Skeletal muscle tissue (tissue), 4 donors: ENCODE data around the gene TGDS. TPM values are rescaled to one million over a fixed set of nuclear protein-coding genes. Genes with fewer than 3 reads are reported as not detected.

Experiments
- H3K27ac ChIP-seq: one replicate; pipeline ENCODE4 v1.7.0; 2013; ENCODE audit warnings: mild to moderate bottlenecking, low read depth, low read length, inconsistent platforms
- H3K27me3 ChIP-seq, 3 donors: one replicate each; pipeline ENCODE4 v1.7.0; 2013; ENCODE audit warnings: low read length in 3 of 3; ENCODE audit not compliant: control insufficient read depth in 3 of 3, insufficient read depth in 3 of 3
- H3K36me3 ChIP-seq, 3 donors: one replicate each; pipeline ENCODE4 v1.7.0; 2013; ENCODE audit warnings: low read length in 3 of 3; ENCODE audit not compliant: control insufficient read depth in 3 of 3, insufficient read depth in 3 of 3
- H3K4me1 ChIP-seq, 3 donors: one replicate each; pipeline ENCODE4 v1.7.0; 2013; ENCODE audit warnings: low read length in 3 of 3, mild to moderate bottlenecking in 3 of 3; ENCODE audit not compliant: control insufficient read depth in 3 of 3, insufficient read depth in 3 of 3
- H3K4me3 ChIP-seq, 3 donors: one replicate each; pipeline ENCODE4 v1.7.0; 2013; ENCODE audit warnings: low read length in 3 of 3
- H3K9ac ChIP-seq, 3 donors: one replicate each; pipeline ENCODE4 v1.7.0; 2013; ENCODE audit warnings: low read length in 3 of 3, mild to moderate bottlenecking in 3 of 3, moderate library complexity in 2 of 3, low read depth in 1 of 3
- H3K9me3 ChIP-seq, 3 donors: one replicate each; pipeline ENCODE4 v1.7.0; 2013; ENCODE audit warnings: low read length in 3 of 3; ENCODE audit not compliant: control insufficient read depth in 3 of 3
- total RNA-seq: library from RNA; depleted of rRNA; stranded (reverse); fragments of >200 nt; gene quantifications from one replicate; pipeline ENCODE4 v1.2.3, GENCODE V29; 2014
- donor health status: Osteomylitis.

TGDS gene
- total RNA-seq, 1 donor from 2014 or later: 12.0 TPM

GRCh38 chr13:94557684-94558235 lies 38.2 kb downstream of the TGDS start:
- Histone ChIP-seq H3K4me1 (no peaks in the 10 kb centered on the region), H3K27me3 (no peaks in the 10 kb centered on the region), H3K4me3 (no peak overlapping the region), H3K36me3 (no peaks in the 10 kb centered on the region), H3K27ac (no peak overlapping the region), H3K9ac (no peak overlapping the region), H3K9me3 (no peaks in the 10 kb centered on the region)

- Histone ChIP-seq H3K27me3 (no peaks in the 10 kb centered on the region), H3K4me1 (no peaks in the 10 kb centered on the region), H3K9me3 (no peaks in the 10 kb centered on the region), H3K4me3 (no peak overlapping the region), H3K36me3 (no peaks in the 10 kb centered on the region), H3K9ac (no peak overlapping the region), H3K27ac (no peak overlapping the region)
Observed at GRCh38 chr13:94556621-94557020, 39.3 kb downstream of the TGDS start.

- Histone ChIP-seq H3K9me3 (no peaks in the 10 kb centered on the region), H3K9ac (no peak overlapping the region), H3K27ac (no peak overlapping the region), H3K4me1 (no peaks in the 10 kb centered on the region), H3K36me3 (no peaks in the 10 kb centered on the region), H3K27me3 (no peaks in the 10 kb centered on the region), H3K4me3 (no peak overlapping the region)
Observed at GRCh38 chr13:94556041-94556440, 39.9 kb downstream of the TGDS start.

- no peaks in the 10 kb centered on the region for H3K36me3 ChIP-seq
- no peak overlapping the region for H3K9ac ChIP-seq
- peaks cover under 1 to 6% (median 6%) of the 10 kb centered on the region in 3 donors for H3K4me1 ChIP-seq
- no peaks in the 10 kb centered on the region for H3K27me3 ChIP-seq
- H3K27ac ChIP-seq: no peak overlapping the region
- H3K9me3 ChIP-seq: no peaks in the 10 kb centered on the region
- no peak overlapping the region for H3K4me3 ChIP-seq
Observed at GRCh38 chr13:94553766-94554165, 42.2 kb downstream of the TGDS start.

- no peak overlapping the region for H3K4me3 ChIP-seq
- no peaks in the 10 kb centered on the region for H3K9me3 ChIP-seq
- no peak overlapping the region for H3K9ac ChIP-seq
- H3K36me3 ChIP-seq: no peaks in the 10 kb centered on the region
- H3K27ac ChIP-seq: no peak overlapping the region
- no peaks in the 10 kb centered on the region for H3K27me3 ChIP-seq
- peaks cover 4 to 6% (median 6%) of the 10 kb centered on the region in 3 donors for H3K4me1 ChIP-seq
Observed at GRCh38 chr13:94552095-94552494, 43.9 kb downstream of the TGDS start.

GRCh38 chr13:94550062-94550738 lies 45.8 kb downstream of the TGDS start:
- Histone ChIP-seq H3K36me3 (no peaks in the 10 kb centered on the region), H3K4me3 (peak overlapping the region; percentile 83 to 94 (median 84)), H3K4me1 (peaks cover 4 to 6% (median 6%) of the 10 kb centered on the region in 3 donors), H3K9me3 (no peaks in the 10 kb centered on the region), H3K27me3 (no peaks in the 10 kb centered on the region), H3K27ac (peak overlapping the region; percentile 85), H3K9ac (peak overlapping the region; percentile 71 to 94 (median 87))

GRCh38 chr13:94549232-94550061 lies 46.5 kb downstream of the TGDS start:
- H3K9me3 ChIP-seq: no peaks in the 10 kb centered on the region
- H3K36me3 ChIP-seq: no peaks in the 10 kb centered on the region
- peaks cover 4 to 6% (median 6%) of the 10 kb centered on the region in 3 donors for H3K4me1 ChIP-seq
- H3K27me3 ChIP-seq: no peaks in the 10 kb centered on the region
- peak overlapping the region; percentile 85 for H3K27ac ChIP-seq
- peak overlapping the region; percentile 83 to 94 (median 84) for H3K4me3 ChIP-seq
- peak overlapping the region; percentile 79 to 94 (median 87) for H3K9ac ChIP-seq

GRCh38 chr13:94548821-94549231 lies 47.1 kb downstream of the TGDS start:
- Histone ChIP-seq H3K4me1 (peaks cover 4 to 6% (median 6%) of the 10 kb centered on the region in 3 donors), H3K9ac (peak overlapping the region; percentile 79 to 94 (median 87)), H3K27ac (peak overlapping the region; percentile 85)

GRCh38 chr13:94548382-94548781 lies 47.6 kb downstream of the TGDS start:
- Histone ChIP-seq H3K27me3 (no peaks in the 10 kb centered on the region), H3K9ac (peak overlapping the region; percentile 79 to 94 (median 87)), H3K36me3 (no peaks in the 10 kb centered on the region), H3K27ac (peak overlapping the region; percentile 85), H3K4me1 (peaks cover 4 to 6% (median 6%) of the 10 kb centered on the region in 3 donors), H3K9me3 (no peaks in the 10 kb centered on the region), H3K4me3 (peak overlapping the region; percentile 83 to 94 (median 84))

More at GRCh38 chr13:94548821-94549231, 47.1 kb downstream of the TGDS start:
- Histone ChIP-seq H3K27me3 (no peaks in the 10 kb centered on the region), H3K36me3 (no peaks in the 10 kb centered on the region), H3K9me3 (no peaks in the 10 kb centered on the region), H3K4me3 (peak overlapping the region; percentile 83 to 94 (median 84))
